Activated CD8-positive, alpha-beta memory T cell treated with anti-CD3 and anti-CD28 coated beads for 1 hour (primary cell): ENCODE measurements around the gene NOTCH2.

Source experiments
- DNase-seq, 2 donors: peaks; one replicate each; pipeline ENCODE4 v3.0.0-alpha.2; 2020; ENCODE audit warnings: low read depth in 1 of 2; ENCODE audit errors: extremely low read depth in 1 of 2

NOTCH2 gene

GRCh38 chr1:119948342-119949214 is 120.9 kb downstream of the NOTCH2 start:
- DNase-seq = peak; percentile 10 to 56

GRCh38 chr1:119947468-119947867 is 122.0 kb downstream of the NOTCH2 start:
- DNase-seq = no peak

- DNase-seq = no peak
Measured at GRCh38 chr1:119946724-119947123, 122.7 kb downstream of the NOTCH2 start.

GRCh38 chr1:119943216-119943615 is 126.2 kb downstream of the NOTCH2 start:
- no peak for DNase-seq

- DNase-seq = no peak
Measured at GRCh38 chr1:119941392-119941791, 128.1 kb downstream of the NOTCH2 start.

GRCh38 chr1:119940697-119941096 is 128.8 kb downstream of the NOTCH2 start:
- DNase-seq = no peak

GRCh38 chr1:119937198-119937597 is 132.3 kb downstream of the NOTCH2 start:
- no peak for DNase-seq

GRCh38 chr1:119935915-119936314 is 133.5 kb downstream of the NOTCH2 start:
- DNase-seq = no peak

GRCh38 chr1:119935373-119935772 is 134.1 kb downstream of the NOTCH2 start:
- DNase-seq = no peak

- DNase-seq = no peak
Measured at GRCh38 chr1:119933397-119933796, 136.1 kb downstream of the NOTCH2 start.

GRCh38 chr1:119929643-119930315 is 139.7 kb downstream of the NOTCH2 start:
- no peak for DNase-seq

GRCh38 chr1:119926553-119926952 is 142.9 kb downstream of the NOTCH2 start:
- DNase-seq = no peak

GRCh38 chr1:119924948-119925898 is 144.2 kb downstream of the NOTCH2 start:
- no peak for DNase-seq

GRCh38 chr1:119920104-119920968 is 149.1 kb downstream of the NOTCH2 start:
- no peak for DNase-seq

- no peak for DNase-seq
Measured at GRCh38 chr1:119919241-119919640, 150.2 kb downstream of the NOTCH2 start.

- DNase-seq = no peak
Measured at GRCh38 chr1:119918301-119918700, 151.2 kb downstream of the NOTCH2 start.

GRCh38 chr1:119917304-119918055 is 152.0 kb downstream of the NOTCH2 start:
- no peak for DNase-seq

GRCh38 chr1:119915517-119915916 is 153.9 kb downstream of the NOTCH2 start:
- DNase-seq = no peak

- no peak for DNase-seq
Measured at GRCh38 chr1:119914071-119914470, 155.4 kb downstream of the NOTCH2 start.
